ENCODE measurements around the gene WAC.

DNA sequence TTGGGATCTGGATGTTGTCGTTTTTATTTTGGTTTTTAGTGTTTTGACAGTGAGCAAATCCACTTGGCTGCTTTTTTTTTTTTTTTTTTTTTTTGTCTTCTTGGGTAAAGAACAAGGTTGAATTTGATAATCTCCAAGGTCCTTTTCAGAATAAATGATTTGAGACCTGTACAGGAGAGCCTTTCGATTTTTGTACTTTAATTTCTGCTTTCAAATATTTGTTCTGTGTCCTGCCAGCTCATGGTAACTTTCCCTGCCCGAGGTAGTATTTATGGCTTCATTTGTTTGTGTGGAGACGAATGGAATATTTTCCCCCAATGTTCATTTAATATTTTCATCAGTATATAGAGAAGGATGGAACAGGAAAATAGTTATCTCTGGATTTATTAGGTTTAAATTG lies 19.9 kb downstream of the WAC start:
- TF ChIP-seq, protein P1, sequence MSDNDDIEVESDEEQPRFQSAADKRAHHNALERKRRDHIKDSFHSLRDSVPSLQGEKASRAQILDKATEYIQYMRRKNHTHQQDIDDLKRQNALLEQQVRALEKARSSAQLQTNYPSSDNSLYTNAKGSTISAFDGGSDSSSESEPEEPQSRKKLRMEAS (IDR thresholded peaks at IDR 0.05; ENCODE audit: low read depth, low read length): no peak
- TF ChIP-seq POLR2A (IDR thresholded peaks at IDR 0.05; ENCODE audit: extremely low read depth, insufficient read length): no peak
